Measurements from ENCODE around the gene GP2.

The GP2 gene

DNA sequence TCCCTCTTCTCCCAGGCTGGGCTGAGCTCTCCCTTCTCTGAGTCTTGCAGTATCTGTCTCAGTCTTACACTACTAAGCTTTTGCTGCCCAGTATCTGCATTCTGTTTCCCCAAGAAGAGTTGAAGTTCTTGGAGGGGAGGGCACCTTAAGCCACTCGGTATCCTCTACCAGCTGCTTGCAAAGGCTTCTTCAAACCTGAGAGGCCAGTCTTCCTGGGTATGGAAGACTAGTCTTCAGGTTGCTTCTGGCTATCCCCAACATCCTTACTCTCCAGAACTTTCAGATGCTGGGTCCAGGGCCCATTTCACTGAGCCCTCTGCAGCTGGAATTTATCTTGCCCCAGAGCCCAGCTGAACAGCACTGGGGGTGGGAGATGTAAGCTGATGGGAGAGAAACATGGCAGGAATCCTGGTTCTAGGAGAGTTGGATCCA lies 20.1 kb downstream of the GP2 start:
- no peak for DNase-seq (ENCODE audit: low spot score)

DNA sequence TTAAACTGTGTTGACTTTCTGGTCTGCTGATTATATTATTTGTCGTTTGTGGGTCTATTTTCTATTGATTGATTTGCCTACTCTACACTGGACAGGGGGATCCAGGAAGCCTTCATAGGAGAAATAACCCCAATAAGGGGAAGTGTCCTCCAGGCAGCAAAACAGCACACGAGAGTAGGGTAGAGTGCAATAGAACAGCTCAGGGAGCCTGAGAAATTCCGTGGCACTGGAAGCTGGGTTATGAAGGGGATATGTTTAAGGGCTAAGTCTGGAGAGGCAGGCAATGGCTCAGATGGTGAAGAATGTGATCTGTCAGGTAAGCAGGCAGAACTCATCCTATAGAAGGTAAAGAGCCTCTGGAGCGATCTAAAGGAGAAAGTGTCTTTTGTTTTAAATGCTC lies 20.9 kb downstream of the GP2 start:
- no peak for DNase-seq (ENCODE audit: low spot score)

DNA sequence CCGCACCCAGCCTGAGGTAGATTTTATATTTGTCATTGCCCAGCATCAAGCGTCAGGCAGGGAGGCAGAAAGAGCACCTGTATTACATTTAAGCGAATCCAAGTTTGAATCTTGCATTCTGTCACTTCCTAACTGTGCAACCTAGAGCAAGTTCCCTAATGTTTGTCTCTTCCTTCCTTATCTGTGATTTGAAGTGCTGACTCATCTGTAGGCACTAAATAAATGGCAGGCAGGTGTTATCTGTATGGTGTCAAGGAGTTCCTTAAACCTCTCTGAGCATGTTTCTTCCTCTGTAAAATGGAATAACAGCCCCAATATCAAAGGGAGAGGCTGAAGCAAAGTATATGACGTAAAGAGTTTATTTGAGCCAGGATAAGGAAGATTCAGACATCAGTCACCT lies 24.3 kb downstream of the GP2 start:
- DNase-seq (ENCODE audit: low spot score): no peak

DNA sequence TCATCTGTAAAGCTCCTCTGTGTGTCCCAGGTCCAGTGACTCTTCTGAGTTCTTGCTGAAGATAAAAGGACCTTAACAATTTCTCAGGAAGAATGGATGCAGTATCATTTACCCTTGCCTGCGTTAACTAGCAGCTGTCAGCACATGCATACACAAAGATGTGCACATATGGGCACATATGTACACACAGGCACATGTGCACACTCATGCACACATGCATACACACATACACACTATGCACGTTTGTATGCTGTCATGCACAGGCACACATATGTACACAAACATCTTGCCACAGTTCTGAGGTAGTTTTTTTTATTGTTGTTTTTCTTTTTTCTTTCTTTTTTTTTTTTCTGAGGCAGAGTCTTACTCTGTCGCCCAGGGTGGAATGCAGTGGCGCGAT lies 24.9 kb downstream of the GP2 start:
- no peak for DNase-seq (ENCODE audit: low spot score)

DNA sequence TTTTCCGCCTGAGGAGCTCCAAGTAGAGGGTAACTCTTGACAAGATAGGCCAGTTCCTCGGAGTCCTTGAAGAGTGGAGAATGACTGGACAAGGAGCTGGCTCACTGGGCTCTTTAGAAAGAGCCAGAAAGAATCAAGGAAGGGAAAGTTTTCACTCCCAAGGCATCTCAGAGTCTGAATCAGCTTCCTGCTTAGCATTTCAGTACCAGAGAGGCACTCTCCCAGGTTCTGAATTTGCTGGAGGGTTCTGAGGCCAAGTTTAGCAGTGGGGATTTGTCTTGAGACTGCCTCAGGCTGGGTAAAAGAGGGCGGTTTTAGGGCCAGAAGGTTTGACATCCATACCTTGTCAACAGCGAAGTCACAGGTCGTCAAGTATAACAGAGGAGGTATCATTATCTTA lies 25.5 kb downstream of the GP2 start:
- DNase-seq (ENCODE audit: low spot score): no peak

DNA sequence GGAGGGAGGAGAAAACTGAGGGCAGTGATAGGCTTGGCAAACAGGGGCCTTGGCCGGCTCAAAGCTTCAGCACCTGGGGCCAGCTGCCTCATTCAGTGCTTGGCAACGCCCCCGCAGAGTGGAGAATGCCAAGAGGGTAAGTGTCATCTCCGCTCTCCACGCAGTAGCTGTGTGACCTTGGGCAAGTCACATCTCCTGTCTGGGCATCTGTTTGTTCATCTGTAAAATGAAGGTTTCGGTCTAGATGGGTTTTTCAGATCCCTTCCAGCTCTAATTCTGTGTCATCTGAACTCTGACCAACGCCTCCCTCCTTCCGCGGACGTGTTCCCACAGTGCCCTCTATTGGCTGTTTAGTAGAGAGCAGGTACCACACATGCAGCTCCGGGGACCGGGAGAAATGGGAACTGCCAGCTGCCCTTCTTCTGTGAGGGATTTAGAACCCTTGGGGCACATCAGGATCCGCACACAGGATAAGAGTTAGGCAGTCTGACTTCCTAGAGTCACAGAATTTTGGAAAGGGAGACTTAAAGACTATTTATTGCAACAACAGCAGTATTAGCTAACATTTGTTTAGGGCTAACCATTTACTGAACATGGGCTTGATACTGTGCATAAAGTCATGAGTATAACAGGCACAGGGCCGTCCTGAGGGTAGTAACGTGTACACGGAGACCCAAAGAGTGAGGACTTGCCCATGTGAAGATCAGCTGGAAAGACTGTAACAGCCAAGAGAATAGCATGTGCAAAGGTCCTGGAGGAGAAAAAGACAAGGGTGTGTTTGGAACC lies 26.8 kb downstream of the GP2 start:
- DNase-seq (ENCODE audit: low spot score): peak; percentile 74

DNA sequence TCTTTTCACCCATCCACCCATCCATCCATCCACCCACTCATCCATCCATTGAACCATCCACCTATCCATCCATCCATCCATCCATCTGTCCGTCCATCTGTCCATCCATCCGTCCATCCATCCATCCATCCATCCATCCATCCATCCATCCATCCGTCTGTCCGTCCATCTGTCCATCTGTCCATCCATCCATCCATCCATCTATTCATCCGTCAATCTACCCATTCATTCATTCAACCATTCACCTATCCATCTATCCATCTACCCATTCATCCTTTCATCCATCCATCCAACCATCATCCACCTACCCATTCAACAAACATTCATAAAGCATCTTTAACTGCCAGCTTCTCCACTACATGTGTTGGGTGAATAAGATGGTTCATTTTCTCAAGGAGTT lies 28.9 kb downstream of the GP2 start:
- no peak for DNase-seq (ENCODE audit: low spot score)

DNA sequence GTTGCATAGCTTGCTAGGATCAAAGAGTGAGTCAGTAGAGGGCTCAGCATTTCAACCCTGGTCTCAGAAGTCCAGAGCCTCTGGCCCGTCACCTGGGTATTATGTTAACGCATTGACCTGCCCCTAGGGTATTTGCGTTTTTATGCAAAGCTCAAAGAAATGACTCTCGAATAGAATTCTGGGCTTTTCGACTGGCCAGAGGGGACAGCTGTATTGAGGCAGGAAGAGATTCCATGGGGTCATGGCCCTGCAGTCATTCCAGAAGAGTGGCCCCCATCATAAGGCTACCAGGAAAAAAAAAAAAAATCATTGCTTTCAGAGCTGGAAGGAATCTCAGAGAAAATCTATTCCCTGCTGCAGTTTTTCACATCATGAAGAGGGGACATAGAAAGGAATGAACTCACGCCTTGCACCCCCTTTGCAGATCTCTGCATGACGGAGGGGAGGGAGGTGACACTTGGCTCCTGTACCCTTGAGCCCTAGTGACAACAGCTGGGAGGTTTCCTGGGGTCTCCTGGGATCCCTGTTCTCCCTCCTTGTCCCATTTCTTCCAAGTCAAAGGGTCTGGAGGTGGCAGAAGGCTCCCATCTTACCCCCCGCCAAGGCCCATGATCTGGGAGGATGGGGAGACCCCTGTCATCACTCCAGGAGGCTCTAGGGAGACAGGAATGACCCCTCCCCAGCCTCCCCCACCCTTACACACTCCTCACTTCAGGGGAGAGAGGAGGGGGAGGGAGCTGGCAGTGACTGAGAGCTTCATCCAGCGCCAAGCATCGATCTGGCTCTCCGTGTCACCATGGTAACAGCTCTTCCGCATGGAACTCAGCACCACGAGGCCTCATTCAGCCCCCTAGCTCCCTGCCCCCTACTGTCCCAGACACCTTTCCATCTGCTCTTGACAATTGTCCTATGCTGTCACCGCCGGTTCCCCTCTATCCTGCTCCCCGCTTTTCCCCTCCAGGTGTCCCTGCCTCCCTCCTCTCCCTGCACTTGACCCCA lies 35.8 kb downstream of the GP2 start:
- peak; percentile 27 for DNase-seq (ENCODE audit: low spot score)

DNA sequence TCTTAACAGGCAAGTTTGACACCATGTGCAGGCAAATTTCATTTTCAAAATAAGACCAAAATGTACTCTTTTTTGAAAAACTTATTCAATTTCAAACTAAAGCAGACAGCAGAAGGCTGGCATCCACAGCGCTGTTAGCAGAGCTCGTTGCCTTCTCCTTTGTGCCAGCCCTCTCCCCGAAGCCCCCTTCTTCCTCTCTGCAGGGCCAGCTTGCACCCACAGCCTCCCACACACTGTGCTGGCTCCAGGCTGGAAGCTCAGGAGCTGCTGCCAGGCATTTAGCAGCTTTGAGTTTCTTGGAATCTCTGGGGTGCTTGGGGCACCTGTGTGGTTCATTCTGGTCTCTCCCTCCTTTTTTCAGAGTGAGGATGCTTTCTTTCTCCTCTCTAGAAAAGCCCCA lies 37.7 kb downstream of the GP2 start:
- DNase-seq (ENCODE audit: low spot score): peak; percentile 39

DNA sequence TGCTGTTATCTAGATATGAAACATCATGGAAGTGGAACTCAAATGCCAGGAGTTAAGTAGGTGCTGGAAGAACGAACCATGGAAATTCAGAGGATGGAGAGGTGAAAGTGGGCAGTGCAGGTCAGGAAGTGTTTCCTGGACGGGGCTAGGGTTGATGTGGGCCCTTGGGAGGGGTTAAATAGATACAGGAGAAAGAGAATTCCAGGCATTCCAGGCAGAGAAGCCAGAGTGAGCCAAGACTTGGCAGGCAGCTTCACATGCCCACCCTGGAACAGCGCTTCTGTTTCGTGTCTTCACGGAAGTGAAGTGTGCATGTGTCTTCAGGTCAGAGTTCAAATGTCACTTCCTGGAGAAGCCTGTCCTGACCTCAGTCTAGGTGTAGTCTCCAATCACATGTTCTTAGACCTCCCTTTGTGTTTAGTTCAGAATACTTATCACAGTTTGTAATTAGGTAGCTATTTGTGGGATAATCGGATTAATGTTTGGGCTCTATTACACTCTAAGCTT lies 41.3 kb downstream of the GP2 start:
- DNase-seq (ENCODE audit: low spot score): no peak

DNA sequence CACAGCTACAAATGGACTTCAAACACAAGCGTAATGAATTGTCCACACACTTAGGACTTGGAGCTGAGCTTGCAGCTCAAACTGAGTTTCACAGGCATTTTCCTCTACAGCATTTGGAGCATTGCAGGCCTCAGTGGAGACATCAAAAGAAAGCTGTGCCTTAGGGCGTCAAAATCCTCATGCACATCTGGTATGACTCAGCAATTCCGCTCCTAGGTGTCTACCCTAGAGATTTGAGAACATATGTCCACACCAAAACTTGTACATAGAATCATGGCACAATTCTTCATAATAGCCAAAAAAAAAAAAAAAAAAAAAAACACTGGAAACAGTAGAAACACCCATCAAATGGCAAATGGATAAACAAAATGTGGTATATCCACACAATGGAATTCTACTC lies 47.1 kb downstream of the GP2 start:
- DNase-seq (ENCODE audit: low spot score): no peak

DNA sequence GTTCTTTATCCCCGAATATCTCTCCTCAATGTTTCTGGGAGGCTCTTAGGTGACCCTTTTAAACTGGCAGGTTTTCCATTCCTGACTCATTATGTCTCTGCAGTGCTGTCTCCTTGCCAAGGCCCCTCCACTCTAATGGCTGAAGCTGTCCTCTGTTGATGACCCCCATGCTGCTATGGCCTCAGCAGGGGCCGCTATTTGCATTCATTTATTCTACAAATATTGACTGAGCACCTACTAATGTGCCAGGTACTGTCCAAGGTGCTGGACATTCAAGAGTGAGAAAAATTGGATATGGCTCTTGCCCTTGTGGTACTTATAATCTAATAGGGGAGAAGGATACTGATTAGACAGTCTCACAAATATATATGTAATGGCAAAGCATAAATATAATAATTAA lies 55.4 kb downstream of the GP2 start:
- no peak for DNase-seq (ENCODE audit: low spot score)

DNA sequence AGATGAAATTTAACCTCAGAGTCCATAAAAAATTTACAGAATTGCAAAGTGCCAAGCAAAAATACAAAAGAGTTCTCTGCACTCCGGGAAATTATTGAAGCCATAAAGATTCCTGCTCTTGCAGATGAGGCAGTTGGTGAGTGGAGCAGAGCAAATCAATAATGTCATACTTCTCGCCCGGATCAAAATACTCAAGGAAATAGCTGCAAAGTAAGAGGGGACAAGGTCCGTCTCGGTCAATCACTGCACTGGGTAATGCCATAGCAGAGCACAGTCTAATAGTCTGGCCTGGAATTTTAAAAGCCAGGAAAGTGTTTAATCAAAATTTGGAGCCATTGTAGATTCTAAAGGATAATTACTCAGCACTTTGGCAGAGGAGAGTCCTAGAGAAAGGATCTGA lies 58.9 kb downstream of the GP2 start:
- no peak for DNase-seq (ENCODE audit: low spot score)

DNA sequence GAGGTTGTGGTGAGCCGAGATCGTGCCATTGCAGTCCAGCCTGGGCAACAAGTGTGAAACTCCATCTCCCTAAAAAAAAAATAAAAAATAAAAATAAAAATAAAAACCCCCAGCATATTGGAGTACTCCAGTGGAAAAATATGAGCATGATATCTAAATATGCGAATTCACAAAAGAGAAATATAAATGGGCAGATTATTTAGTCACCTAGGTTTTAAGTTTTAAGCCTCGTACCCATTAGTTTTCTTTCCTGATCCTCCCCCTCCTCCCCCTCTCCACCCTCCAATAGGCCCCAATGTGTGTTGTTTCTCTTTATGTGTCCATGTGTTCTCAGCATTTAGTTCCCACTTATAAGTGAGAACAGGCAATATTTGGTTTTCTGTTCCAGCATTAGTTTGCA lies 62.3 kb downstream of the GP2 start:
- DNase-seq (ENCODE audit: low spot score): no peak

DNA sequence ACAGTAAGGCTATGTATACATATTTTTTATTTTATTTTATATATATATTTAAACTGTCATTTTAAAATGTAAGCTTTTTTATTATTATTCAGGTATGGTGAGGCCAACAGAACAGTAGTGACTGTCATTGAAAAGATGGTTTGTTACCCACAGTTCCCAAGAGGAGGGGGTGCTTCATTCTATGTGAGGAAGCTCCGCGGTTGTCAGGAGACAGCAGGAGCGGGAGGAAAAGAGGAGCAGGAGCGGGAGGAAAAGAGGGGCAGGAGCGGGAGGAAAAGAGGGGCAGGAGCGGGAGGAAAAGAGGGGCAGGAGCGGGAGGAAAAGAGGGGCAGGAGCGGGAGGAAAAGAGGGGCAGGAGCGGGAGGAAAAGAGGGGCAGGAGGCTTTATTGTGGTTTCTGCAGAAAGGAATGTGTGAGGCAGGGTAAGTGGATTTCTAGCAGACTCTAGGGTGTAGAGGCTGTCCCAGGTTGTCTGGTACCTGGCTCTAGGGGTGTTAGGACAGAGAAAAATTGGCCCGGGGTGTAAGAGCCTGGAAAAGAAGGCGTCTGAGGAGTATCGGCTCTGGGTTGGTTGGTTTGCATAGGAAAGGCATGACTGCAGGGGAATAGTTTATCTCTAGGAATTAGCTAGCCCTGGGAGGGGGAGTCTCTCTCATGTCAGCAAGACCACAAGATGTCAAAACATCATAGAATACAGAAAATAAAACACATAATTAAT lies 64.0 kb downstream of the GP2 start:
- DNase-seq (ENCODE audit: low spot score): no peak

DNA sequence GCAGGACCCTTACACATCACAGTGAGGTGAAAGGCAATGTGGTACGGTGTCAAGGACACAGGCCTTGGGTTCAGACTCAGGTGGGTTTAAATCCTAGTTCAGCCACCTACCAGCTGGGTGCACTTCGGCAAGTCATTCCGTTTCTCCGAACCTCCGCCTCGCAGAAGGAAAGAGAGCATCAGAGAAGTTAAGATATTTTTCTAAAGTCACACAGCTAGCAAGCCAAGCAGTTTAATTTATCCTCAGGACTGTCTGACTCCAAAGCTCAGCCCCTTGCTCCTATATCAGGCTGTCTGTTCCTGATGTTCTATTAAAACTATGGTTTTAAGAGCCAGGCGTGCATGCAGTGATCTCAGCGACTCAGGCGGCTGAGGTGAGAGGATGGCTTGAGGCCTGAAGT lies 65.1 kb downstream of the GP2 start:
- no peak for DNase-seq (ENCODE audit: low spot score)

DNA sequence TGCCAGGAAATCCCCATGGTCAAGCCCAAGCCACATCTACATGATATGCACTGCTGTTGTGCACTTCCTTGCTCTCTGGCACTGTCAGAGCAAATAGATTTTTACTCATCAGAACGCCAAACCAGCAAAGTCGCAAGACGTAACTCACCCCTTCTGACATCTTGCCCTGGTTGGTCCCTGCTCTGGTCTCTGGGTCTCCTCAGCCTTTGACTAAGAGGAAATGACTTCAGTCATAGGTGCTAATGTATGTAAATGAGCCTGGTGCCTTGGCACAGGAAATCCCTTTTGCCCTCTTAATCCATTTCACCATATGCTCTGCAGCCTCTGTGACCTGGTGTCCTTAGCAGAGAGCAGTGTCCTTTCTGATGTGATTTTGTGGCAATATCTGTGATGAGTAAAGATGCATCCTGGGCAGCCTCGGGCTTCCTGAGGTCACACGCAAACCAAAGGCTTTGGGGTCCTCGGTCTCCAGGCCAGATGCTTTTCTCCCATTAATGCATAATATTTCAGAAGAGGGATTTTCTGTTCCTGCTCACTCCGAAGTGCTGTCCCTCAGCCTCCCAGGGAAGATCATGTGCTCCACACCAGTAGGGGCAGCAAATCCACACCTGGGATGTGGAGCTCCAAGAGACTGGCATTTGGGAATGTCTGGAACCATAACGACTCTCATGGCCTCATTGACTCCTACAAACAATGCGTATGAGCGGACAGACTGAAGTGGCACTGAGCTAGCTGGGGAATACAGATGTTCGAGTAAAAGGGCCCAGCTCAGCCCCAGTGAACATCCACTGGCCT lies 66.9 kb downstream of the GP2 start:
- DNase-seq (ENCODE audit: low spot score): no peak

Measured in Ammon's horn (tissue), 1 donor.